Fibroblast of mammary gland (primary cell): ENCODE data around the gene TRIL.

Experiments
- DNase-seq: peaks from one replicate; pipeline ENCODE4 v3.0.0-alpha.2; 2010; ENCODE audit warnings: low read depth
- H3K4me3 ChIP-seq: 2 replicates; pipeline ENCODE4 v1.5.1; 2011; ENCODE audit warnings: low read depth, mild to moderate bottlenecking, low read length, moderate library complexity; ENCODE audit not compliant: control insufficient read depth
- CTCF ChIP-seq: conservative IDR thresholded peaks from 2 replicates; pipeline ENCODE4 v1.5.1; 2011; ENCODE audit warnings: low read depth, low read length, inconsistent platforms; ENCODE audit not compliant: control insufficient read depth, insufficient read depth

The TRIL gene

GRCh38 chr7:28958980-28959347, 834 bp upstream of the TRIL start:
- DNase-seq: no peak
- no peak overlapping the region for H3K4me3 ChIP-seq
- TF ChIP-seq CTCF: no peak

- peak overlapping the region; percentile 33 for H3K4me3 ChIP-seq
- DNase-seq: no peak
- TF ChIP-seq CTCF: no peak
Measured at GRCh38 chr7:28957751-28958234, 337 bp downstream of the TRIL start.

- DNase-seq: no peak
- H3K4me3 ChIP-seq: no peak overlapping the region
- no peak for TF ChIP-seq CTCF
Measured at GRCh38 chr7:28957064-28957750, 923 bp downstream of the TRIL start.

GRCh38 chr7:28956608-28957063, 1.5 kb downstream of the TRIL start:
- peak; percentile 18 for DNase-seq
- no peak overlapping the region for H3K4me3 ChIP-seq
- TF ChIP-seq CTCF: peak; percentile 56

- peak; percentile 25 for DNase-seq
- no peak for TF ChIP-seq CTCF
- H3K4me3 ChIP-seq: peak overlapping the region; percentile 12
Measured at GRCh38 chr7:28955718-28956607, 2.2 kb downstream of the TRIL start.

- H3K4me3 ChIP-seq: no peak overlapping the region
- DNase-seq: no peak
- no peak for TF ChIP-seq CTCF
Measured at GRCh38 chr7:28955356-28955717, 2.8 kb downstream of the TRIL start.
